ENCODE measurements around the gene FLYWCH1. TPM values are rescaled to one million over a fixed set of nuclear protein-coding genes. Genes with fewer than 3 reads are reported as not detected.

The FLYWCH1 gene
- total and polyA plus RNA-seq, 9 of the 15 experiments (the other 6 are each of a cell fraction or from before 2014, with no cell fraction given), result 0.18 to 33.6 (median 11.3) TPM

DNA sequence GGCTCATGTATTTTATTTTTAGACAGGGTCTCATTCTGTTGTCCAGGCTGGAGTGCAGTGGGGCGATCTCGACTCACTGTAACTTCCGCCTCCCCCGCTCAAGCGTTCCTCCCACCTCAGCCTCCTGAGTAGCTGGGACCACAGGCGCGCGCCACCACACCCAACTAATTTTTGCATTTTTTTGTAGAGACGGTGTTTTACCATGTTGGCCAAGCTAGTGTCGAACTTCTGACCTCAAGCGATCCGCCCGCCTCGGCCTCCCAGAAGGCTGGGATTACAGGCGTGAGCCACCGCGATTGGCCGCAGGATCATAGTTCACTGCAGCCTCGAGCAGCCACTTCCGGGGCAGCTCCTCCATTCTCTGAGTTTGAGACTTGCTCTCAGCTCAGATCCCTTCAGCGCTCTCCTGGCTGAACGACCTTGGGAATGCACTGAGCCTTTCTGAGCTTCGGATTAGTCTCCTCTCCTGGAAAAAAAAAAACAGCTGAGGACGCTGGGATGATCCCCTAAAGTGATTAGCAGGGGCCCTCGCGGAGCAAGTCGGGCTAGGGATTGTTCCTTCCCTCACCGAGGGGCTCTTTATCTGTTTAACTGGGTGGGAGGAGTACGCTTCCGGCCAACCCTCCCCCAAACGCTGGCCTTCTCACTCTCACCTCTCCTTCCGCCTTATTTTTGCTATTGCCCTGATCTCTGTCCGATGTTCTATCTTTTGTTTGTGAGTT is 69.6 kb downstream of the FLYWCH1 start (continued):
- TF ChIP-seq, protein P1, sequence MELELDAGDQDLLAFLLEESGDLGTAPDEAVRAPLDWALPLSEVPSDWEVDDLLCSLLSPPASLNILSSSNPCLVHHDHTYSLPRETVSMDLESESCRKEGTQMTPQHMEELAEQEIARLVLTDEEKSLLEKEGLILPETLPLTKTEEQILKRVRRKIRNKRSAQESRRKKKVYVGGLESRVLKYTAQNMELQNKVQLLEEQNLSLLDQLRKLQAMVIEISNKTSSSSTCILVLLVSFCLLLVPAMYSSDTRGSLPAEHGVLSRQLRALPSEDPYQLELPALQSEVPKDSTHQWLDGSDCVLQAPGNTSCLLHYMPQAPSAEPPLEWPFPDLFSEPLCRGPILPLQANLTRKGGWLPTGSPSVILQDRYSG (tag; conservative IDR thresholded peaks at IDR 0.05; ENCODE audit: low read depth), result no peak
- TF ChIP-seq, protein P2, sequence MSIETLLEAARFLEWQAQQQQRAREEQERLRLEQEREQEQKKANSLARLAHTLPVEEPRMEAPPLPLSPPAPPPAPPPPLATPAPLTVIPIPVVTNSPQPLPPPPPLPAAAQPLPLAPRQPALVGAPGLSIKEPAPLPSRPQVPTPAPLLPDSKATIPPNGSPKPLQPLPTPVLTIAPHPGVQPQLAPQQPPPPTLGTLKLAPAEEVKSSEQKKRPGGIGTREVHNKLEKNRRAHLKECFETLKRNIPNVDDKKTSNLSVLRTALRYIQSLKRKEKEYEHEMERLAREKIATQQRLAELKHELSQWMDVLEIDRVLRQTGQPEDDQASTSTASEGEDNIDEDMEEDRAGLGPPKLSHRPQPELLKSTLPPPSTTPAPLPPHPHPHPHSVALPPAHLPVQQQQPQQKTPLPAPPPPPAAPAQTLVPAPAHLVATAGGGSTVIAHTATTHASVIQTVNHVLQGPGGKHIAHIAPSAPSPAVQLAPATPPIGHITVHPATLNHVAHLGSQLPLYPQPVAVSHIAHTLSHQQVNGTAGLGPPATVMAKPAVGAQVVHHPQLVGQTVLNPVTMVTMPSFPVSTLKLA (conservative IDR thresholded peaks at IDR 0.05), result peak in 1 of 2 experiments; percentile 34; a peak in 1 of 4 replicates
- TF ChIP-seq, protein P3, sequence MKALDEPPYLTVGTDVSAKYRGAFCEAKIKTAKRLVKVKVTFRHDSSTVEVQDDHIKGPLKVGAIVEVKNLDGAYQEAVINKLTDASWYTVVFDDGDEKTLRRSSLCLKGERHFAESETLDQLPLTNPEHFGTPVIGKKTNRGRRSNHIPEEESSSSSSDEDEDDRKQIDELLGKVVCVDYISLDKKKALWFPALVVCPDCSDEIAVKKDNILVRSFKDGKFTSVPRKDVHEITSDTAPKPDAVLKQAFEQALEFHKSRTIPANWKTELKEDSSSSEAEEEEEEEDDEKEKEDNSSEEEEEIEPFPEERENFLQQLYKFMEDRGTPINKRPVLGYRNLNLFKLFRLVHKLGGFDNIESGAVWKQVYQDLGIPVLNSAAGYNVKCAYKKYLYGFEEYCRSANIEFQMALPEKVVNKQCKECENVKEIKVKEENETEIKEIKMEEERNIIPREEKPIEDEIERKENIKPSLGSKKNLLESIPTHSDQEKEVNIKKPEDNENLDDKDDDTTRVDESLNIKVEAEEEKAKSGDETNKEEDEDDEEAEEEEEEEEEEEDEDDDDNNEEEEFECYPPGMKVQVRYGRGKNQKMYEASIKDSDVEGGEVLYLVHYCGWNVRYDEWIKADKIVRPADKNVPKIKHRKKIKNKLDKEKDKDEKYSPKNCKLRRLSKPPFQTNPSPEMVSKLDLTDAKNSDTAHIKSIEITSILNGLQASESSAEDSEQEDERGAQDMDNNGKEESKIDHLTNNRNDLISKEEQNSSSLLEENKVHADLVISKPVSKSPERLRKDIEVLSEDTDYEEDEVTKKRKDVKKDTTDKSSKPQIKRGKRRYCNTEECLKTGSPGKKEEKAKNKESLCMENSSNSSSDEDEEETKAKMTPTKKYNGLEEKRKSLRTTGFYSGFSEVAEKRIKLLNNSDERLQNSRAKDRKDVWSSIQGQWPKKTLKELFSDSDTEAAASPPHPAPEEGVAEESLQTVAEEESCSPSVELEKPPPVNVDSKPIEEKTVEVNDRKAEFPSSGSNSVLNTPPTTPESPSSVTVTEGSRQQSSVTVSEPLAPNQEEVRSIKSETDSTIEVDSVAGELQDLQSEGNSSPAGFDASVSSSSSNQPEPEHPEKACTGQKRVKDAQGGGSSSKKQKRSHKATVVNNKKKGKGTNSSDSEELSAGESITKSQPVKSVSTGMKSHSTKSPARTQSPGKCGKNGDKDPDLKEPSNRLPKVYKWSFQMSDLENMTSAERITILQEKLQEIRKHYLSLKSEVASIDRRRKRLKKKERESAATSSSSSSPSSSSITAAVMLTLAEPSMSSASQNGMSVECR (CRISPR knock-in tag; IDR thresholded peaks at IDR 0.05), result peak; percentile 25; the same call in 1 of the 2 replicates
- TF ChIP-seq HDAC3 (IDR thresholded peaks at IDR 0.05; ENCODE audit: borderline replicate concordance, partially characterized antibody), result no peak
- TF ChIP-seq ZNF175 (CRISPR knock-in tag; IDR thresholded peaks at IDR 0.05; ENCODE audit: low read depth), result peak; percentile 50; the same call in 1 of the 2 replicates
- no peak for TF ChIP-seq ZFX (CRISPR knock-in tag; IDR thresholded peaks at IDR 0.05)
- TF ChIP-seq ATF7 (IDR thresholded peaks at IDR 0.05), result 0 out of 2 replicates have a peak, but pooled peaks have one; percentile 23
- peak; percentile 48 for TF ChIP-seq POLR2G (IDR thresholded peaks at IDR 0.05; ENCODE audit: low read depth, low read length)
- peak; percentile 11; the same call in 1 of the 2 replicates for TF ChIP-seq FOXM1 (IDR thresholded peaks at IDR 0.05; ENCODE audit: low read depth)
- no peak for TF ChIP-seq FOXM1 (CRISPR knock-in tag; IDR thresholded peaks at IDR 0.05; ENCODE audit: low read depth)
- TF ChIP-seq, protein P4, sequence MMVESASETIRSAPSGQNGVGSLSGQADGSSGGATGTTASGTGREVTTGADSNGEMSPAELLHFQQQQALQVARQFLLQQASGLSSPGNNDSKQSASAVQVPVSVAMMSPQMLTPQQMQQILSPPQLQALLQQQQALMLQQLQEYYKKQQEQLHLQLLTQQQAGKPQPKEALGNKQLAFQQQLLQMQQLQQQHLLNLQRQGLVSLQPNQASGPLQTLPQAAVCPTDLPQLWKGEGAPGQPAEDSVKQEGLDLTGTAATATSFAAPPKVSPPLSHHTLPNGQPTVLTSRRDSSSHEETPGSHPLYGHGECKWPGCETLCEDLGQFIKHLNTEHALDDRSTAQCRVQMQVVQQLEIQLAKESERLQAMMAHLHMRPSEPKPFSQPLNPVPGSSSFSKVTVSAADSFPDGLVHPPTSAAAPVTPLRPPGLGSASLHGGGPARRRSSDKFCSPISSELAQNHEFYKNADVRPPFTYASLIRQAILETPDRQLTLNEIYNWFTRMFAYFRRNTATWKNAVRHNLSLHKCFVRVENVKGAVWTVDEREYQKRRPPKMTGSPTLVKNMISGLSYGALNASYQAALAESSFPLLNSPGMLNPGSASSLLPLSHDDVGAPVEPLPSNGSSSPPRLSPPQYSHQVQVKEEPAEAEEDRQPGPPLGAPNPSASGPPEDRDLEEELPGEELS (CRISPR knock-in tag; IDR thresholded peaks at IDR 0.05; ENCODE audit: borderline replicate concordance), result 0 out of 2 replicates have a peak, but pooled peaks have one; percentile 22
- no peak; a peak in 1 of 4 replicates for TF ChIP-seq TEAD1 (CRISPR knock-in tag; IDR thresholded peaks at IDR 0.05)
- peak; percentile 10 for TF ChIP-seq CHD1 (IDR thresholded peaks at IDR 0.05; ENCODE audit: low read length)
- TF ChIP-seq, protein P5, sequence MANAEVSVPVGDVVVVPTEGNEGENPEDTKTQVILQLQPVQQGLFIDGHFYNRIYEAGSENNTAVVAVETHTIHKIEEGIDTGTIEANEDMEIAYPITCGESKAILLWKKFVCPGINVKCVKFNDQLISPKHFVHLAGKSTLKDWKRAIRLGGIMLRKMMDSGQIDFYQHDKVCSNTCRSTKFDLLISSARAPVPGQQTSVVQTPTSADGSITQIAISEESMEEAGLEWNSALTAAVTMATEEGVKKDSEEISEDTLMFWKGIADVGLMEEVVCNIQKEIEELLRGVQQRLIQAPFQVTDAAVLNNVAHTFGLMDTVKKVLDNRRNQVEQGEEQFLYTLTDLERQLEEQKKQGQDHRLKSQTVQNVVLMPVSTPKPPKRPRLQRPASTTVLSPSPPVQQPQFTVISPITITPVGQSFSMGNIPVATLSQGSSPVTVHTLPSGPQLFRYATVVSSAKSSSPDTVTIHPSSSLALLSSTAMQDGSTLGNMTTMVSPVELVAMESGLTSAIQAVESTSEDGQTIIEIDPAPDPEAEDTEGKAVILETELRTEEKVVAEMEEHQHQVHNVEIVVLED (CRISPR knock-in tag; IDR thresholded peaks at IDR 0.05), result no peak

All from K562 (cell line).